Measurements from ENCODE around the gene HOTAIR.

The HOTAIR gene

DNA sequence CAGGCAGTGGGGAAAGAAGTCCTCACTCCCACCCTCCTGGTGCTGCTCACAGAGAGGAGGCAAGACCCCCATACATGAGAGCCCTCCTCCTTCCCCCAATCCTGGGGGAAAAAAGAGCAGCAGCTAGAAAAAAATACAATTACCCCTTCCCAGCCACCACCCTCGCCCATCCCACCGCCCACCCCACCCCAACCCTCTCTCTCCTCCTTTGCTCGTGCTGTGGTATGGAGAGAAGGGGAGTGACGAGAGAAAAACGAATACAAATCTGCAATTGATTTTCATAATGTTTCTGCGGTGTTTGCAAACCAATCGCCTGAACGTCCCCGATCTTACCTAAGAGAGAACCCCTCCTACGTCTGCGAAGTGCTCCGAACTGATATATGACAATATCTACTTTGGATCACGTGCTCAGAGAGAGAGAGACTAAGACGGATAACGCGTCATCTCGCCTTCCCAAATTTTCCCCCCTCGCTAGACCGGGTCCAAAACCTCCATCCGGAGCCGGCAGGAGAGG is 2.0 kb downstream of the HOTAIR start, which contains the start of gene HOXC11:
Gene HOXC11, plus strand, starts transcription at position 405 of the 514 bp plus-strand sequence. CDS start 116 bp downstream, outside the sequence.
- H3K9me3 ChIP-seq (ENCODE audit: control insufficient read depth, low read depth, low read length): no peaks in the 10 kb centered on the region
- H3K27me3 ChIP-seq (ENCODE audit: control insufficient read depth, insufficient read depth, low read length): peaks cover 100% of the 10 kb centered on the region
- H3K36me3 ChIP-seq (ENCODE audit: control insufficient read depth, low read depth, low read length): no peaks in the 10 kb centered on the region
- no peak within 1 kb of the TSS for H3K27ac ChIP-seq (ENCODE audit: low read length)
- peaks cover 7% of the 10 kb centered on the region for H3K4me1 ChIP-seq (ENCODE audit: control insufficient read depth, low read depth, low read length)
- peak within 1 kb of the TSS; percentile 13 for H3K4me3 ChIP-seq (ENCODE audit: low read length)
- no peak within 1 kb of the TSS for H3K9ac ChIP-seq (ENCODE audit: low read length)

DNA sequence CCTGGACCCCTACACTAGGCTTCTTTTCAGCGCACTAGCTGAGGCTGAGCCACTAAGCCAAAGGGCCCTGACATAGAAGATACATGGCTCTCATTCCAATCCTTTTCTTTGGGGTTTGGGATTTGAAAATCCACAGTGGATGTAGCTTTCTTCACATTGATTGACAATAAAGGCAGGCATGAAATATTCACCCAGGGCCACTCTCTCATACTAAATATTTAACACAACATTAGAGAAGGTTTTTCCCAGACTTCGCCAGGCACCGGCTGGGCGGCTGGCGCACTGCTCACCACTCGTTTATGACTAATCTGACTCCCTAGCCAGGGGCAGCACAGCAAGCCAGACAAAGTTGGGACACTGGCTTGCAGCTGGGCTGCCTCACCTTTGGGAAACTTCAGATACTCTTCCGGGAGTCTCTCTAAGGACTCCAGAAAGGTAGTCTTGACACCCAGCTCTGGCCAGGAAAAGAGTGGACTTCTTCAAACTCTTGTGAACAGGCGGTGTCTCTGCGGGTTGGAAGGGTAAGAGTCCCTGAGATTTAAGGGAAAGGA is 2.5 kb downstream of the HOTAIR start:
- Histone ChIP-seq H3K9ac (ENCODE audit: low read length) (no peak overlapping the region), H3K27me3 (ENCODE audit: control insufficient read depth, insufficient read depth, low read length) (peaks cover 100% of the 10 kb centered on the region), H3K27ac (ENCODE audit: low read length) (no peak overlapping the region), H3K9me3 (ENCODE audit: control insufficient read depth, low read depth, low read length) (no peaks in the 10 kb centered on the region), H3K36me3 (ENCODE audit: control insufficient read depth, low read depth, low read length) (no peaks in the 10 kb centered on the region), H3K4me3 (ENCODE audit: low read length) (no peak overlapping the region), H3K4me1 (ENCODE audit: control insufficient read depth, low read depth, low read length) (peaks cover 7% of the 10 kb centered on the region)

DNA sequence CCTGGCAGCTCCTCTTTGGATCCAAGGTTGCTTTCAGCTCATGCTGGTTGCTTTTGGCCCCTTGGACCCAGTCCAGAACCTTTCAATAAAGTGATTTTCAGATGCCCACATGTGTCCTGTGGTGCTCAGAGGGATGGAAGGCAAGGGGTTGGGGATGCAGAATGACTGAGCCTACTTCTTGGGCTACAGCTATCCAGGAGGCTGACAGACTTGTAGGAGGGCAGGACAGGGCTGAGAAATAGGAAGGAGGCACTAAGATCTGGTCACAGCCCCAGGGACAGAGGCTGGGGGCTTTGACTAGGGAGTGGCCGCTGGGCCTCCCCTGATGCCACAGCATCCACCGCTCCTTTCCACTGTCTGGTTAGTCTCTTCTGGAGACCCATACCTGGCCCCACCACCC is 3.1 kb downstream of the HOTAIR start:
- H3K9me3 ChIP-seq (ENCODE audit: control insufficient read depth, low read depth, low read length): no peaks in the 10 kb centered on the region
- no peak overlapping the region for H3K4me3 ChIP-seq (ENCODE audit: low read length)
- H3K36me3 ChIP-seq (ENCODE audit: control insufficient read depth, low read depth, low read length): no peaks in the 10 kb centered on the region
- H3K9ac ChIP-seq (ENCODE audit: low read length): no peak overlapping the region
- peaks cover 100% of the 10 kb centered on the region for H3K27me3 ChIP-seq (ENCODE audit: control insufficient read depth, insufficient read depth, low read length)
- H3K4me1 ChIP-seq (ENCODE audit: control insufficient read depth, low read depth, low read length): peaks cover 7% of the 10 kb centered on the region
- no peak overlapping the region for H3K27ac ChIP-seq (ENCODE audit: low read length)

DNA sequence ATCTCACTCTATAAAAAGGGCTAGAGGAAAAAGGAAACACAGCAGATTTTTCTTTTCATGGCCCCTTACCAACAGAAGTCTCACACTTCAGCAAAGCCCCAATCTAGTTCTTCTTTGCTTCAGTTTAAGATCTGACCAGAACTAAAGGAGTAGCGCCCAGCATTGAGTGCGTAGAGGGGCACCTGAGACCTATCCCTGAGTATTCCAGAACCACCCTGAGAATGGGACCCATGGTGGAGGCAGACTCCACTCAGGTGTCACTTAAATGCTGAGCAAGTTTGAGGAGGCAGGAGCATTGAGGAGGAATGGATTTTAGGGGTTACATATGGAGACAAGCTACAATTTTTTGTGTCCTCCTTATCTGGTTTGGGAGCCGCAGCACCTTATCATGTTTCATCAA is 3.6 kb downstream of the HOTAIR start:
- peaks cover 100% of the 10 kb centered on the region for H3K27me3 ChIP-seq (ENCODE audit: control insufficient read depth, insufficient read depth, low read length)
- no peak overlapping the region for H3K9ac ChIP-seq (ENCODE audit: low read length)
- H3K36me3 ChIP-seq (ENCODE audit: control insufficient read depth, low read depth, low read length): no peaks in the 10 kb centered on the region
- no peak overlapping the region for H3K27ac ChIP-seq (ENCODE audit: low read length)
- no peak overlapping the region for H3K4me3 ChIP-seq (ENCODE audit: low read length)
- no peaks in the 10 kb centered on the region for H3K9me3 ChIP-seq (ENCODE audit: control insufficient read depth, low read depth, low read length)
- peaks cover 10% of the 10 kb centered on the region for H3K4me1 ChIP-seq (ENCODE audit: control insufficient read depth, low read depth, low read length)

DNA sequence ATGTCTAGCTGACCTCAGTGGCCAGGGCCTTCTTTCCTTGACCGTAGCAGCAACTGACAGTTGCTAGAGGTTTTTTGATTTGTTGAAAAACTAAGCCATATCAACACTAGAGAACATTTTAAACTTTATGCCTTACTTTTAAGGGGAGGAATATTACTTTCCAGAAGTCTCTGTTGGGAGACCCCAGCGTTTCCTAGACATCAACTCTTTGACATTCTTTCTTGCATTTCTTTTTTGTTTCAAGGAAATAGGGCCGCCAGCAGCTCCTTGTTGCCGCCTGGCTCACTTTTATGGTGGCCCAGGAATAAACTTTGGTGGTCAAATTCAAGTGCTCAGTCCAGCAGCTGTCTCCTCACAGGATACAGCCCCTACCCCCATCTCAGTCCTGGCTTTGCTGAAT is 4.3 kb downstream of the HOTAIR start:
- H3K4me1 ChIP-seq (ENCODE audit: control insufficient read depth, low read depth, low read length): peaks cover 7% of the 10 kb centered on the region
- no peak overlapping the region for H3K4me3 ChIP-seq (ENCODE audit: low read length)
- H3K27ac ChIP-seq (ENCODE audit: low read length): no peak overlapping the region
- H3K36me3 ChIP-seq (ENCODE audit: control insufficient read depth, low read depth, low read length): no peaks in the 10 kb centered on the region
- peaks cover 100% of the 10 kb centered on the region for H3K27me3 ChIP-seq (ENCODE audit: control insufficient read depth, insufficient read depth, low read length)
- H3K9ac ChIP-seq (ENCODE audit: low read length): no peak overlapping the region
- H3K9me3 ChIP-seq (ENCODE audit: control insufficient read depth, low read depth, low read length): no peaks in the 10 kb centered on the region

DNA sequence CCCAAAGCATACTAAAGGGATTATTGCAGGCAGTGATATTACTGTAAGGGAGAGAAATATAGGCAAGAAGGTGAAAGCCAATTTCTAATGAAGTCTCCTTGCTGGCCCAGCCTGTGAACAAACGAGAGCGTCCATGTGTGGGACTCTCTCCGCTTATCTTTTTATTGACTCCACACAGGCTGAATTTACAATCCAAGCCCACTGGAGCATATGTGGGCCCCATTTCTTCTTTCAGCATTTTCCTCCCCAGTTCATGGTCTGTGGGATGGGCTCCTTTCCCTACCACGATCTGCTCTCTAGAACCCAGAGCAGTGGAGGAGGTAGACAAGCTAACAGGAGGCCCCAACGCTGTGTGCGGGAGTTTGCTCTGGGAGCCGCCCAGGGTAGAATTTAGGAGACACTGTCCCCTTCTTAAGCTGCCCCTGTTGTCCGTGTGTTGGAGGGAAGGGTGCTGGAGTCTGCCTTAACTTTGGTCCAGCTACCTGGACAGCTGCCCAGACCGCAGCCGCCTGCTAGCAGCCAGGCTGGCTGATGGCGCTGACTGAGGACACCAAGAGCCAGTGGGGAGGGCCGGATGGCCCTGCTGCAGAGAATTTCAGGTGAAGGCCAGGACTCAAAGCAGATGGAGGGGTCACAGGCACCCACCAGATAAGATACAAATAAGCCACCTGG is 5.0 kb downstream of the HOTAIR start:
- Histone ChIP-seq H3K27ac (ENCODE audit: low read length) (no peak overlapping the region), H3K9ac (ENCODE audit: low read length) (no peak overlapping the region), H3K36me3 (ENCODE audit: control insufficient read depth, low read depth, low read length) (no peaks in the 10 kb centered on the region), H3K9me3 (ENCODE audit: control insufficient read depth, low read depth, low read length) (no peaks in the 10 kb centered on the region), H3K4me3 (ENCODE audit: low read length) (no peak overlapping the region), H3K4me1 (ENCODE audit: control insufficient read depth, low read depth, low read length) (peaks cover 7% of the 10 kb centered on the region), H3K27me3 (ENCODE audit: control insufficient read depth, insufficient read depth, low read length) (peaks cover 100% of the 10 kb centered on the region)

DNA sequence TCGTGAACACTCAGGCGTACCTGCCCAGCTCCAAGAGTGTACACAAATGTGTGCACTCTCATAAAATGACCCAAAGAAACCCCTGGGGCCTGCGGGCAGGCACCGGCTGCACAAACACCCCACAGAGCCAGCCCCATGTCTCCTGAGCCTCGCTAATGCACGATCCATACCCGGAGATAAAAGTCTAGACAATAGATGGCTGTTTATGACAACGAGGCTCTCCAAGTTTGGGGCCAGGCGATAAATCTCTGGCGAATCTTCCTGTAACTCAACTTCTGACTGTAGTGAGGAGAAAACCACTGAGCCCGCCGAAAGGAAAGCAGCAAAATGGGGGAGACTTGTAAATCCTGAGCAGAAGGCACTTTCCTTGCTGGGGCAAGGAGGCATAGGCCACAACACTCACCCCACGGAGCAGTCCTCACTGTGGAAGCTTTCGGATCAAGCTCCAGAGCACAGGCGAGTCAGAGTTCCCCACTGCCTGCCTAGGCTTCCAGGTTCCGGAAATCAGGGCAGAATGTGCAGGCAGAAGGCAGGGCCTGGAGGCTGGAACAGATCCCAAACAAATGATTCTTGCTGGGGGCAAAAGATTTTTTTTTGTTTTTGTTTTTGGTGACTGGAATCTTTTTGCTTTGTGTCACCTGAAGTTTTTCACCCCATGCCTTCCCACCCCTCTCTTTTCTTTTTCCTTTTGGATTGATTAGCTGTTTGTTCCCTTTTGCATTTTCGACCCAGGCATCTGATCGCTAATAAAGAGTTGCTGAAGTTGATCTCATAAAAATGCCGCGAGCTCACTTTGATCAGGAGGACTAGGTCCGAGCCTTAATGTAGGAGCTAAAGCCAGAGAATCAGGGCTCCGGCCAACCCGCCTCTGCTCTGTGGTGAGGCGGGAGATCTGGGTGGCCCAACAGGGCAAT is 6.3 kb downstream of the HOTAIR start:
- Histone ChIP-seq H3K4me3 (ENCODE audit: low read length) (no peak overlapping the region), H3K27ac (ENCODE audit: low read length) (no peak overlapping the region), H3K4me1 (ENCODE audit: control insufficient read depth, low read depth, low read length) (peaks cover 7% of the 10 kb centered on the region), H3K36me3 (ENCODE audit: control insufficient read depth, low read depth, low read length) (no peaks in the 10 kb centered on the region), H3K9ac (ENCODE audit: low read length) (no peak overlapping the region), H3K27me3 (ENCODE audit: control insufficient read depth, insufficient read depth, low read length) (peaks cover 100% of the 10 kb centered on the region), H3K9me3 (ENCODE audit: control insufficient read depth, low read depth, low read length) (no peaks in the 10 kb centered on the region)

DNA sequence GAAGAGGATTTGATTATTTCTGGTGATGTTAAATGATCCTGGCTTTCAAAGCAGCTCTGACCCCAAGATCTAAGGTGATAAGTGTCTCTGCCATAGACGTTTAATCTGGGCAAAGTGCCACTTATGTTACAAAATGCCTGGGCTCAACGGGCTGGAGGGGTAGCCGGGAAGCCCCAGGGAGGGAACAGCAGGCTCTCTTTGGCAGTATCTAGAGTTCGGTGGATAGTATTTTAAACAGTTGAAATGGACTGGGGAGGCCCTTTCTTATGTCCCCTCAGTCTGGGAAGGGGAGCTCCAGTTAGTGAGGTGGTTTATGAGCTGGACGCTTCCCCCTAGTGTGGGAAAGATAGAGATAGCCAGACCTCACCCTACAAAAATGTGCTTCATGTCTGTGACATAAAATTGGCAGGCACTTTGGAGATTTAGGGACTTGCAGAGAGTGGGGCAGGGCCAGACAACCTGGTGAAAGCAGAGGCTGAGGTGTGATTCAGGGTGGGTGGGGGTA is 7.3 kb downstream of the HOTAIR start:
- Histone ChIP-seq H3K27ac (ENCODE audit: low read length) (no peak overlapping the region), H3K27me3 (ENCODE audit: control insufficient read depth, insufficient read depth, low read length) (peaks cover 100% of the 10 kb centered on the region), H3K9ac (ENCODE audit: low read length) (no peak overlapping the region), H3K4me1 (ENCODE audit: control insufficient read depth, low read depth, low read length) (peaks cover 3% of the 10 kb centered on the region), H3K36me3 (ENCODE audit: control insufficient read depth, low read depth, low read length) (no peaks in the 10 kb centered on the region), H3K4me3 (ENCODE audit: low read length) (no peak overlapping the region), H3K9me3 (ENCODE audit: control insufficient read depth, low read depth, low read length) (no peaks in the 10 kb centered on the region)

DNA sequence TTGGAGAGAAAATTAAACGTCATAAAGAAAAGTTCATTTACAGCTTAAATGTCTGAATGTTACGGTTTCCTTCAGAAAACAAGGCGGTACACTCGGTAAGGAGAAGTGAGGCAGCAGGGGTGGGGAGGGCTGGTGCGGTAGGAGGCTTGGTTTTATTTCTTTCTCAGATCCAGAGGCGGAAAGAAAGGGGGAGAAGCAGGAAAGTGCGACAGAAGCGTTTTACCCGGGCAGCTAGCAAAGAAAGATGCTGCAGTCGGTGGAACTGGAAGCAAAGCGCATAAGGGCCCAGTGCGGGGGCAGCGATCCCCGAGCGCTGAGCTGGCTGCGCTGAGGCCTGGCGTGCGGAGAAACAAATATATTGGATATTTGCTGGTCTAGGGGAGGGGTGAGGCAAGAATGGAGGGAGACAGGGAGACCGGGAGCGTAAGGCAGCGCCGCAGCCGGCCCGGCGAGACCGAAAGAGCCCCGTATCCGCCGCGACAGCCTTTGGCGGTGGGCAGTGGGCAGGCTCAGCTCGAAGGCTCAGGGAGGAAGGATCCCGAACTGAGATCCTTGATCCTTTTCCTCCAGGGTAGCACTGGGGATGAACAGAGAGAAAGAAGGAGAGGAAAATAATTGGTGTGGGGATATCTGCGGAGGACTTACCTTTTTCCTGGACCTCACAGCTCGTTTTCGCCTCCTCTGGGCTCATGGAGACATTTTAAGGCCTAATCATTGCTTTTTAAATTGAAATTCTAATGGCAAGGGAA is 8.2 kb downstream of the HOTAIR start:
- Histone ChIP-seq H3K4me3 (ENCODE audit: low read length) (peak overlapping the region; percentile 23), H3K27me3 (ENCODE audit: control insufficient read depth, insufficient read depth, low read length) (peaks cover 100% of the 10 kb centered on the region), H3K4me1 (ENCODE audit: control insufficient read depth, low read depth, low read length) (peaks cover 3% of the 10 kb centered on the region), H3K9ac (ENCODE audit: low read length) (no peak overlapping the region), H3K36me3 (ENCODE audit: control insufficient read depth, low read depth, low read length) (no peaks in the 10 kb centered on the region), H3K27ac (ENCODE audit: low read length) (no peak overlapping the region), H3K9me3 (ENCODE audit: control insufficient read depth, low read depth, low read length) (no peaks in the 10 kb centered on the region)

DNA sequence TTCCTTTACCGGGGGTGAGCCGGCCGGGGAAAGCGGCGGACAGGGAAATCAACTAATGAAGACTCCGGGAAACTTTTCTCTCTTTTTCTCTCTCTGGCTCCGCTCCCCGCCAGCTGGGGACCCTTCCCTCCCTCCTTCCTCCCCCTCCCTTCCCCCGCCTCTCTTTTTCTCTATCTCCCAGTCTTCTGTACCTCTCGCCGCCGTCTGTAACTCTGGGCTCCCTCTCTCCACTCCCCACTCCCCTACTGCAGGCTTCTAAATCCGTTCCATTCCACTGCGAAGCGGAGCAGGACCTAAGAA is 8.7 kb downstream of the HOTAIR start:
- Histone ChIP-seq H3K4me1 (ENCODE audit: control insufficient read depth, low read depth, low read length) (peaks cover 3% of the 10 kb centered on the region), H3K27me3 (ENCODE audit: control insufficient read depth, insufficient read depth, low read length) (peaks cover 100% of the 10 kb centered on the region), H3K4me3 (ENCODE audit: low read length) (peak overlapping the region; percentile 23), H3K9me3 (ENCODE audit: control insufficient read depth, low read depth, low read length) (no peaks in the 10 kb centered on the region), H3K36me3 (ENCODE audit: control insufficient read depth, low read depth, low read length) (no peaks in the 10 kb centered on the region), H3K9ac (ENCODE audit: low read length) (no peak overlapping the region), H3K27ac (ENCODE audit: low read length) (no peak overlapping the region)

Data from iPS-18a (cell line).